ENCODE results near the gene HEATR1.

Gene HEATR1

GRCh38 chr1:236575523-236575922 lies 28.8 kb downstream of the HEATR1 start:
- no peaks in the 10 kb centered on the region for H3K9me3 ChIP-seq (ENCODE audit: control insufficient read depth, insufficient read depth, low read depth, low read length)
- H3K36me3 ChIP-seq (ENCODE audit: control insufficient read depth in 2 of 2, insufficient read depth in 1 of 2, low read length in 2 of 2): peaks cover 84 to 85% of the 10 kb centered on the region in 2 experiments
- no peak overlapping the region for H3K4me3 ChIP-seq (ENCODE audit: low read depth, low read length)
- peak; percentile 68 for TF ChIP-seq SCRT2 (tag by site-specific recombination; IDR thresholded peaks at IDR 0.05)
- TF ChIP-seq ZNF433 (tag by site-specific recombination; IDR thresholded peaks at IDR 0.05; ENCODE audit: low read depth): no peak
- no peak for TF ChIP-seq ZNF530 (tag by site-specific recombination; IDR thresholded peaks at IDR 0.05; ENCODE audit: low read depth)
- TF ChIP-seq SETDB1 (IDR thresholded peaks at IDR 0.05; ENCODE audit: insufficient read length, low read length): no peak
- TF ChIP-seq KLF9 (tag by site-specific recombination; IDR thresholded peaks at IDR 0.05; ENCODE audit: low read depth): no peak
- no peak for TF ChIP-seq ZNF660 (tag by site-specific recombination; IDR thresholded peaks at IDR 0.05)
- 0 out of 2 replicates have a peak, but pooled peaks have one; percentile 39 for TF ChIP-seq SCRT1 (tag by site-specific recombination; IDR thresholded peaks at IDR 0.05; ENCODE audit: borderline replicate concordance)
- TF ChIP-seq ZNF549 (tag by site-specific recombination; IDR thresholded peaks at IDR 0.05): no peak
- ChIA-PET CTCF (interaction anchor here (0.8 to 1.2 kb wide), 2 partner anchors 40 to 811 kb away, joined by 3 read pairs; no protein-coding TSS in a partner anchor), POLR2A (no interaction called here)
- no peaks in the 10 kb centered on the region for H3K4me1 ChIP-seq (ENCODE audit: control insufficient read depth, insufficient read depth, low read length)
- no peak overlapping the region for H3K27ac ChIP-seq (ENCODE audit: extremely low read depth, low read depth, low read length)

GRCh38 chr1:236568285-236568894 lies 35.9 kb downstream of the HEATR1 start:
- no peak overlapping the region for H3K27ac ChIP-seq (ENCODE audit: extremely low read depth, low read depth, low read length)
- no peaks in the 10 kb centered on the region for H3K4me1 ChIP-seq (ENCODE audit: control insufficient read depth, insufficient read depth, low read length)
- ChIA-PET CTCF (interaction anchor here (0.5 to 0.7 kb wide), 2 partner anchors 287 to 466 kb away, joined by 3 read pairs; no protein-coding TSS in a partner anchor), POLR2A (no interaction called here)
- no peaks in the 10 kb centered on the region for H3K9me3 ChIP-seq (ENCODE audit: control insufficient read depth, insufficient read depth, low read depth, low read length)
- 0 out of 2 replicates have a peak, but pooled peaks have one; percentile 11 for TF ChIP-seq ZNF398 (tag by site-specific recombination; IDR thresholded peaks at IDR 0.05)
- TF ChIP-seq BCL6B (tag by site-specific recombination; IDR thresholded peaks at IDR 0.05): 0 out of 2 replicates have a peak, but pooled peaks have one; percentile 25
- TF ChIP-seq SCRT2 (tag by site-specific recombination; IDR thresholded peaks at IDR 0.05): peak; percentile 14; the same call in 1 of the 2 replicates
- no peak for TF ChIP-seq ZNF146 (tag by site-specific recombination; IDR thresholded peaks at IDR 0.05)
- no peak overlapping the region for H3K4me3 ChIP-seq (ENCODE audit: low read depth, low read length)
- peaks cover 89 to 97% of the 10 kb centered on the region in 2 experiments for H3K36me3 ChIP-seq (ENCODE audit: control insufficient read depth in 2 of 2, insufficient read depth in 1 of 2, low read length in 2 of 2)

- Histone ChIP-seq H3K4me1 (ENCODE audit: control insufficient read depth, insufficient read depth, low read length) (no peaks in the 10 kb centered on the region), H3K9me3 (ENCODE audit: control insufficient read depth, insufficient read depth, low read depth, low read length) (no peaks in the 10 kb centered on the region), H3K4me3 (ENCODE audit: low read depth, low read length) (no peak overlapping the region), H3K27ac (ENCODE audit: extremely low read depth, low read depth, low read length) (no peak overlapping the region), H3K36me3 (ENCODE audit: control insufficient read depth in 2 of 2, insufficient read depth in 1 of 2, low read length in 2 of 2) (peaks cover 69 to 95% of the 10 kb centered on the region in 2 experiments)
- ChIA-PET POLR2A (interaction anchor here (0.6 kb wide), 1 partner anchor 484 kb away, joined by 3 read pairs; no protein-coding TSS in a partner anchor), CTCF (interaction anchor here (0.5 kb wide), 1 partner anchor 34 kb away, joined by 4 read pairs; no protein-coding TSS in a partner anchor)
- TF ChIP-seq ZNF518A (tag by site-specific recombination; conservative IDR thresholded peaks at IDR 0.05; ENCODE audit: low read depth): no peak
- no peak for TF ChIP-seq ELK4 (IDR thresholded peaks at IDR 0.05; ENCODE audit: borderline replicate concordance, low read depth, low read length)
- TF ChIP-seq PATZ1 (tag by site-specific recombination; IDR thresholded peaks at IDR 0.05): no peak
- TF ChIP-seq ZFP41 (tag by site-specific recombination; IDR thresholded peaks at IDR 0.05; ENCODE audit: borderline replicate concordance): no peak
- no peak for TF ChIP-seq EGR2 (tag by site-specific recombination; IDR thresholded peaks at IDR 0.05; ENCODE audit: low read depth)
- TF ChIP-seq SALL2 (tag by site-specific recombination; IDR thresholded peaks at IDR 0.05; ENCODE audit: borderline replicate concordance): no peak
- no peak for TF ChIP-seq ZNF132 (tag by site-specific recombination; IDR thresholded peaks at IDR 0.05; ENCODE audit: borderline replicate concordance)
These were observed 38.8 kb downstream of the HEATR1 start for GRCh38 chr1:236565530-236565929.

Data from HEK293 (cell line).